ENCODE results near the gene GOLGA2.

DNA sequence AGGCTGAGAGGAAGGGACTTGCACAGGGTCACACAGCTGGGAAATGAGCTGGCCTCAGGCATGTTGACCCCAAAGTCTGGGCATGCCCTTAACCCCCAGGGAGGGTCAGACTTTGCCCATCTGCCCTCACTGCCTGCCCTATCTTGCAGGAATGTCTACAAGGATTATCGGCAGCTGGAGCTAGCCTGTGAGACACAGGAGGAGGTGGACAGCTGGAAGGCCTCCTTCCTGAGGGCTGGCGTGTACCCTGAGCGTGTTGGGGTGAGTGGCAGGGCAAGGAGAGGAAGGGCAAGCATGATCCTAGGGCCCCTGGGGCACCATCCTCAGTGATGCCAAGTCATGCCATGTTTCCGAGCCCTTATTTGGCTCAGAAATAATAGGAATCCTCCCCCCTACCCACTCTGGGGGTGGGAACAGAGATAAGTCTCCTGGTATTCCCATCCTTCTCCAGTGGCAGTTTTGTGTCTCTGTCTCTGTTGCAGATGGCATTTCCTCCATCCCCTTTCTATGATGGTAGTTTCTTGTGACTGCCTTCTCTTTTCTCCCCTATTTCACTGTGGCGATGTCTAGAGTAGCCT lies 28.5 kb downstream of the GOLGA2 start:
- TF ChIP-seq POLR2AphosphoS5 (IDR thresholded peaks at IDR 0.05), result no peak
- no peak for TF ChIP-seq CTCF (IDR thresholded peaks at IDR 0.05)
- TF ChIP-seq POLR2A (IDR thresholded peaks at IDR 0.05), result no peak
- no peak for TF ChIP-seq EP300 (IDR thresholded peaks at IDR 0.05)

All from upper lobe of left lung (tissue), 4 donors.